Ovary (tissue), 9 donors: ENCODE measurements around the gene SIDT2. TPM values are rescaled to one million over a fixed set of nuclear protein-coding genes. Genes with fewer than 3 reads are reported as not detected.

Experiments
- DNase-seq, 5 donors: peaks; one replicate each; pipeline ENCODE4 v3.0.0-alpha.2; 2019 to 2020
- H3K27ac ChIP-seq, 2 donors: fragments of 200-600 bp; one replicate each; pipeline versions ENCODE4 v1.5.1 to v1.8.0; 2019 to 2022
- H3K27me3 ChIP-seq: fragments of 200-600 bp; one replicate; pipeline ENCODE4 v1.8.0; 2022
- H3K36me3 ChIP-seq: fragments of 200-600 bp; sonication (generic); one replicate; pipeline ENCODE4 v1.5.1; 2019
- H3K4me1 ChIP-seq: one replicate; pipeline ENCODE4 v1.8.1; 2013; ENCODE audit warnings: mild to moderate bottlenecking, moderate library complexity; ENCODE audit not compliant: insufficient read depth
- H3K4me3 ChIP-seq: fragments of 200-600 bp; sonication (generic); one replicate; pipeline ENCODE4 v1.5.1; 2017
- H3K9me3 ChIP-seq, 2 donors: fragments of 200-600 bp in 1 of 2; sonication (generic) in 1 of 2; one replicate each; pipeline versions ENCODE4 v1.5.1 to v1.8.1; 2013 to 2019; ENCODE audit warnings: mild to moderate bottlenecking in 1 of 2, moderate library complexity in 1 of 2
- CTCF ChIP-seq, 3 donors: fragments of 450-650 bp in 2 of 3; fragments of 200-600 bp in 1 of 3; IDR thresholded peaks; one replicate each; pipeline versions ENCODE4 v1.5.1 to v1.8.0; 2016 to 2022; ENCODE audit warnings: antibody characterized with exemption in 3 of 3, mild to moderate bottlenecking in 1 of 3
- EP300 ChIP-seq: sonication (generic); formaldehyde crosslinking; IDR thresholded peaks from one replicate; pipeline ENCODE4 v1.6.1; 2017; ENCODE audit warnings: antibody characterized with exemption
- POLR2A ChIP-seq: fragments of 450-650 bp; IDR thresholded peaks from one replicate; pipeline ENCODE4 v1.6.1; 2017; ENCODE audit warnings: antibody characterized with exemption, mild to moderate bottlenecking, moderate library complexity
- WGBS, 3 donors: extraction: QIAGEN DNeasy Blood & Tissue Kit in 1 of 3; methylation state at CpG; one replicate each; pipeline versions ENCODE4 v1.1.5 to v1.1.7; 2013 to 2017; 5-methylcytosine and 5-hydroxymethylcytosine counted together
- intact Hi-C, 4 donors: fragments of 100-400 bp; cut with DNase I; formaldehyde crosslinking; loops; one replicate each; pipeline versions ENCODE4 v1.11.0 to v1.15.1; 2022 to 2023
- polyA plus RNA-seq, 2 donors: library from polyadenylated mRNA; stranded (reverse); fragments of 200-250 nt in 1 of 2; fragments of 350-450 nt in 1 of 2; fragmentation: Illumina TruSeq in 1 of 2; extraction: RNeasy Lipid Tissue Mini Kit (QIAGEN cat#74804) in 1 of 2; gene quantifications; one replicate each; pipeline ENCODE4 v1.2.3, GENCODE V29; 2013 to 2014
- total RNA-seq, 7 donors: library from RNA; depleted of rRNA in 2 of 7; stranded (reverse); fragments of >200 nt in 2 of 7; fragmentation: NEBNext Ultra II Directional in 3 of 7; extraction: Animal tissue kit (Norgen Biotek cat#: 25700) in 3 of 7; gene quantifications; one replicate each; pipeline versions ENCODE4 v1.1.0 to v1.2.4, GENCODE V29; 2016 to 2023
- donor health status: DM: no; HTN: no; CAD: no; lungs with moderate emphysema.
- donor health status: DM: no; HTN: no; CAD: no.
- donor health status: Bipolar disorder and iron deficiency.
- donor health status: DM: yes; HTN: yes; CAD: no.
- donor health status: DM: no; HTN: no; CAD: no.
- donor health status: DM: yes; HTN: yes; CAD: no.

SIDT2 gene
- total and polyA plus RNA-seq, 9 donors: 36.5 to 141 (median 73.7) TPM

GRCh38 chr11:117219995-117220394 is 41.5 kb downstream of the SIDT2 start:
- no peaks in the 10 kb centered on the region for H3K9me3 ChIP-seq
- WGBS, 3 donors: 71 to 80% (median 76%) methylated on average over 4 of the region's 4 CpGs
- intact Hi-C loops: loop anchor here (2.0 to 10.0 kb wide), 8 partner anchors 33 to 425 kb away; partner anchors contain the start of genes SIDT2 (in 2 of the 4) and APOA5 (in 1 of the 4)
- no peaks in the 10 kb centered on the region for H3K36me3 ChIP-seq
- H3K4me3 ChIP-seq: no peak overlapping the region
- peak overlapping the region; percentile 78 to 86 for H3K27ac ChIP-seq
- no peak for TF ChIP-seq CTCF (IDR thresholded peaks at IDR 0.05)
- TF ChIP-seq POLR2A: no peak
- no peak for TF ChIP-seq EP300
- H3K27me3 ChIP-seq: no peaks in the 10 kb centered on the region
- DNase-seq: no peak
- peaks cover 44% of the 10 kb centered on the region for H3K4me1 ChIP-seq

GRCh38 chr11:117220568-117220967 is 42.0 kb downstream of the SIDT2 start:
- no peak for TF ChIP-seq CTCF (IDR thresholded peaks at IDR 0.05)
- TF ChIP-seq POLR2A: peak; percentile 14
- Histone ChIP-seq H3K27ac (peak overlapping the region; percentile 78 to 86), H3K27me3 (no peaks in the 10 kb centered on the region), H3K4me3 (no peak overlapping the region), H3K36me3 (no peaks in the 10 kb centered on the region), H3K4me1 (peaks cover 44% of the 10 kb centered on the region), H3K9me3 (no peaks in the 10 kb centered on the region)
- WGBS, 3 donors: 28 to 31% (median 29%) methylated on average over 9 of the region's 9 CpGs
- intact Hi-C loops: loop anchor here (2.0 to 10.0 kb wide), 8 partner anchors 33 to 426 kb away; partner anchors contain the start of genes SIDT2 (in 2 of the 4) and APOA5 (in 1 of the 4)
- DNase-seq: peak; percentile 56 to 73 (median 65)

- DNase-seq: peak in 4 of 5 donors; percentile 39 to 55 (median 46)
- Histone ChIP-seq H3K4me1 (peaks cover 42% of the 10 kb centered on the region), H3K27me3 (no peaks in the 10 kb centered on the region), H3K9me3 (no peaks in the 10 kb centered on the region), H3K36me3 (no peaks in the 10 kb centered on the region), H3K27ac (peak overlapping the region; percentile 78 to 86), H3K4me3 (no peak overlapping the region)
- no peak for TF ChIP-seq EP300
- no peak for TF ChIP-seq CTCF (IDR thresholded peaks at IDR 0.05)
- TF ChIP-seq POLR2A: no peak
- WGBS, 3 donors: 32 to 36% (median 35%) methylated on average over 7 of the region's 7 CpGs
- intact Hi-C loops: loop anchor here (2.0 to 10.0 kb wide), 8 partner anchors 34 to 426 kb away; partner anchors contain the start of genes SIDT2 (in 2 of the 4) and APOA5 (in 1 of the 4)
Measured at GRCh38 chr11:117220999-117221774, 42.6 kb downstream of the SIDT2 start.

GRCh38 chr11:117221775-117222517 is 43.4 kb downstream of the SIDT2 start:
- peak; percentile 83 to 89 (median 84) for DNase-seq
- no peaks in the 10 kb centered on the region for H3K9me3 ChIP-seq
- H3K27ac ChIP-seq: peak overlapping the region; percentile 78 to 86
- no peaks in the 10 kb centered on the region for H3K27me3 ChIP-seq
- no peaks in the 10 kb centered on the region for H3K36me3 ChIP-seq
- H3K4me3 ChIP-seq: no peak overlapping the region
- intact Hi-C loops: loop anchor here (2.0 to 10.0 kb wide), 8 partner anchors 35 to 427 kb away; partner anchors contain the start of genes SIDT2 (in 2 of the 4) and APOA5 (in 1 of the 4)
- H3K4me1 ChIP-seq: peaks cover 38% of the 10 kb centered on the region
- no peak for TF ChIP-seq POLR2A
- TF ChIP-seq CTCF (IDR thresholded peaks at IDR 0.05): no peak
- WGBS, 3 donors: 10 to 15% (median 10%) methylated on average over 7 of the region's 7 CpGs
